HG03571 (cell line): ENCODE measurements around the gene OGDH.
"Not testable (repeated sequence)": the region's sequence is repeated elsewhere in the genome, so short reads cannot be mapped to it uniquely, and the experiment has no call there.

Source experiments
- ATAC-seq: cut with Tn5 transposase; IDR thresholded peaks from one replicate; pipeline ENCODE4 v1.9.1; 2021; ENCODE audit not compliant: unreplicated experiment

OGDH gene

DNA sequence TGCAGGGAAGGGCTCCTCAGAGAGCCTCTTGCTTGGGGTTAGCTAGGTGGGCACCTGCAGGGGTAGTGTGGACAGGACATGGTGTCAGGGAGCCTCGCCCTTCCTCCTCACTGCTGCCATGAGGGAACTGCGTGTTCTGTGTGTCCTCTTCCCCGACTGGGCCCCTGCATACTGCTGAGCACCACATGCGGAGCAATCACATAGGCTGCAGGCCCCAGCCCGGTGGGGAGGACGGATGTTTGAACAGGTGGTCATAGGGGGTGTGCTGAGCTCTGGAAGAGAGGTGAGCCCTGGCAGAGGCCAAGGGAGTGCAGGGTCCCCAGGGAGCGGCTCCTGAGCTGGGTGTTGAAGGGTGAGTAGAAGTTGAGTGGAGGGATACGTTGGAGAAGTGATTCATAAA lies 93.9 kb downstream of the OGDH start:
- no peak for ATAC-seq

DNA sequence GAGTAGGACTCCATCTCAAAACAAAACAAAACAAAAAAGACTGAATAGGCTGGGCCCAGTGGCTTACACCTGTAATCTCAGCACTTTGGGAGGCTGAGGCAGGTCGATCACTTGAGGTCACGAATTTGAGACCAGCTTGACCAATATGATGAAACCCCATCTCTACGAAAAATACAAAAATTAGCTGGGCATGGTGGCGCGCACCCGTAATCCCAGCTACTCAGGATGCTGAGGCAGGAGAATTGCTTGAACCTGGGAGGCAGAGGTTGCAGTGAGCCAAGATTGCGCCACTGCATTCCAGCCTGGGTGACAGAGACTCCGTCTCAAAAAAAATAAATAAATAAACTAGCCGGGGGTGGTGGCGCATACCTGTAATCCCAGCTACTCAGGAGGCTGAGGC lies 97.0 kb downstream of the OGDH start:
- not testable (repeated sequence) for ATAC-seq

DNA sequence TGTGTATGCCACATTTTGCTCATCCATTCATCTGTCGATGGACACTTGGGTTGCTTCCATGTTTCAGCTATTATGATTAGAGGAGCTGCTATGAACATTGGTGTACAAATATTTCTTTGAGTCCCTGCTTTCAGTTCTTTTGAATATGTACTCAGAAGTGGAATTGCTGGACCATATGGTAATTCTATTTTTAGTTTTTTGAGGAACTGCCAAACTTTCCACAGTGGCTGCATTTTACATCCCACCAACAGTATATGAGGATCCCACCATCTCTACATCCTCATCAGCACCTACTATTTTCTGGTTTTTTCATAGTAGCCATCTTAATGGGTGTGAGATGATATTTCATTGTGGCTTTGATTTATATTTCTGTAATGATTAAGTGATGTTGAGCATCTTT lies 97.5 kb downstream of the OGDH start:
- ATAC-seq: no peak

DNA sequence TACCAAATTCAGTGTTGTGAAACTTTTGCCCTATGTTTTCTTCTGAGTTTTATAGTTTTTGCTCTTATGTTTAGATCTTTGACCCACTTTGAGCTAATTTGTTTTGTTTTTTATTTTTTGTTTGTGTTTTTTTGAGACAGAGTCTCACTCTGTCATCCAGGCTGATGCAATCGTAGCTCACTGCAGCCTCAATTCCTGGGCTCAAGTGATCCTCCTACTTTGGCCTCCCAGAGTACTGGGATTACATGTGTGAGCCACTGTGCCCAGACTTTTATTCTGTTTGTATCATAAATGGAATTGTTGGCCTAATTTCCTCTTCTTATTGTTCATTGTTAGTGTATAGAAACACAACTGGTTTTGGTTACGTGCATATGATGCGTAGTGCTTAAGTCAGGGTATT lies 99.0 kb downstream of the OGDH start:
- no peak for ATAC-seq

DNA sequence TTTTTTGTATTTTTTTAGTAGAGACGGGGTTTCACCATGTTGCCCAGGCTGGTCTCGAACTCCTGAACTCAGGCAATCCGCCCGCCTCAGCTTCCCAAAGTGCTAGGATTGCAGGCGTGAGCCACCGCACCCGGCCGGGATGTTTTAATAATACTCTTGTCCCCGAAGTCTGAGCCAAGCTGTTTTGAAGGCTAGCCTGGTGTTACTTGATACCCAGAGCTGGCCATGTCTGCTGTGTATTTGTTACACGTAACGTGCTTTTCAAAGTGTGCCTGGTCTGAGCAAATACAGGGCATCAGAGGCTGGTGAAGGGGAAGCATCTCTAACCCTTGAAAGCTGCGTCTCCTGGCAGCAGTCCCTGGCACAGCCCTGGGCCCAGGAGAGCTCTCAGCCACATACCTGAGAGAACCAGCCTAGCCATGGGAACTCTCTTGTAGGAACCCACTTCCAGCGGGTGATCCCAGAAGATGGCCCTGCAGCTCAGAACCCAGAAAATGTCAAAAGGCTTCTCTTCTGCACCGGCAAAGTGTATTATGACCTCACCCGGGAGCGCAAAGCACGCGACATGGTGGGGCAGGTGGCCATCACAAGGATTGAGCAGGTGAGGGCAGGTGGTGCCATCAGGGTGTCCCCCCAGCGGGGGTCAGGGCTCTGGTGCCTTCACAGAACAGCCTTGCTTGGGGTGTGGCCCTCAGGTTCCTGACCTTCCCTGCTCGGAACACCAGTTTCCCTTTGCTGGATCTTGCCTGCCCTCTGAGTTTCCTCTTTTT lies 100.5 kb downstream of the OGDH start:
- ATAC-seq: no peak

GRCh38 chr7:44707558-44708230 lies 101.3 kb downstream of the OGDH start:
- ATAC-seq: no peak

DNA sequence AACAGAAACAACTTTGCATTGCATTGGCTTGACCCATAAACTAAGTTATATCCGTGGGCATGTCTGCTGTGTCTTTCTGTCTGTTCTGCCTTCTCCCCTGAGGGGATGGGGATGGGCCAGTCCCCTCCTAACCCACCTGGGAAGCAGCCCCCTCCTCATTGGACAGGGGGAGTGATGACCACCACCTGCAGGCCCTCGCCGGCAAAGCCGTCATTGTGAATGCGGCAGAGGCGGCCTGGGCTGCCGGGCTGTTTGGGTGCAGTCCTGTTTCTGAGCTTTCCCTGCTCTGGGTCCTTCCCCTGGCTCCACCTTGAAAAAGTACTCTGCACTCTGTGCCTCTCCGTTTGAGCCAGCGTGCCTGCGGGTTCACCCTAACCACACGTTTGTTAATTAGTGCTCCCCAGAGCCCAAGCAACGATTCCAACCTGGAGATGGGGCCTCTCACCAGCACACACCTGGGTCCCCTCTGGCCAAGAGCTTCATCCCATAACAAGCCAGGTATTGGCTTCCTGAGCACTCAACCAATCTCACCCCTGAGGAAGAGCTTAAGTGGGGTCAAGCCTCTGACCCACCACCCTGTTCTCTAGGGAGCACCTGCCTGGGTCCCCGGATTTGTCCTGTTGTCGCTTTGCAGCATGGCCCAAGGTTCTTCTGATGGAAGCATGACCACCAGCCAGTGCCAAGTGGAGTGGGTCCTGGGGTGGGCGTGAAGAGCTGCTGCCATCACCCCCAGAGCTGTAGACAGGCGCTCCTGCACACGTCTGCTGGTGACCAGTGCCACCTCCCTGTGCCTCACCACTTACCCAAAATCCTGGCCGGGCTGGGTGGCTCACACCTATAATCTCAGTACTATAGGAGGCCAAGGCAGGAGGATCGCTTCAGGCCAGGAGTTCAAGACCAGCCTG lies 102.8 kb downstream of the OGDH start:
- ATAC-seq: no peak

DNA sequence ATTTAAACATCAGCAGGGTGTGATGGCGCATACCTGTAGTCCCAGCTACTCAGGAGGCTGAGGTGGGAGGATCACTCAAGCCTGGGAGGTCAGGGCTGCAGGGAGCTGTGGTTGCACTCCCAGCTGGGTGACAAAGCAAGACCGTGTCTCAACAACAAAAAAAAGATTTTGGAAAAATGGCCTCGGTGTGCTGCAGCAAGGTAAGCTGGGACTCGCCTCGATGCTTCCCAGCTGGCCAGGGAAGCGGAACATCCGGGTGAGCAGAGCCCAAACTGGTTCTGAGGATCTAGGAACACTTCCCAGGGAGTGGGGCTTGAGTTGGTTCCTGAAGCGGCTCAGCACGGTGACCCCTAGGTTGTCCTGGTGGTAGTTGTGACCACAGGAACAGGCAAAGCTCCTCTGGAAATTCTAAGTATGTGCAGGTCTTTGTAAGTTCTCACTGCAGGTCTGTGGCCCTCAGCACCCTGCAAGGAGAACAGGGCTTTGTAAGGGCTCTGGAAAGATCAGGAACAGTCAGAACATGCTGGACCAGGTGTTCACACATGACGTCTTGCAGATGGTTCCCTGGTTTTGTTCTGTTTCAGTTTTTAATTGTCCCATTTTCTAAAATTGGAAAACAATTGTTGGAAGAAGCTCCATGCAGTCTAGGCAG lies 103.6 kb downstream of the OGDH start:
- ATAC-seq: no peak

DNA sequence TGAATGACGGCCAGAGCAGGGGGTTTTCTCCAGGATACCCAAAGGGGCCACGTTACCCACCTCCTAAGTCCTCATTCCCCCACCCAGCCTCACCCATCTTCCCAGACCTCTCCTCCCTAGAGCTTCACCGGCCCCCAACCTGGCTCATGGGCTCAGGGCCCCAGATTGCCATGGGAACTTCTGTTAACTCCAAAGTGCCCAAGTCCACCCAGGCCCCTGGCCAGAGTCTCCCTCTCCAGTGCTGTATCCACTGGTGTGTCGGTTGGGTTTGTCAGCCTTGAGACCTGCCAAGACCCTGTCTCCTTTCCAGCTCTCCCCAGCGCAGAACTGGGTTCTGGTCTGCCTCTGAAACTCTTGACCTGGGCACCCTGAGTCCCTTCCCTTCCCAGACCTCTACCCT lies 105.1 kb downstream of the OGDH start:
- no peak for ATAC-seq

- no peak for ATAC-seq
Measured at GRCh38 chr7:44712012-44712411, 105.6 kb downstream of the OGDH start.

GRCh38 chr7:44713141-44713540 lies 106.7 kb downstream of the OGDH start:
- ATAC-seq: no peak

- no peak for ATAC-seq
Measured at GRCh38 chr7:44713680-44714335, 107.4 kb downstream of the OGDH start.

- no peak for ATAC-seq
Measured at GRCh38 chr7:44716205-44716604, 109.8 kb downstream of the OGDH start.

DNA sequence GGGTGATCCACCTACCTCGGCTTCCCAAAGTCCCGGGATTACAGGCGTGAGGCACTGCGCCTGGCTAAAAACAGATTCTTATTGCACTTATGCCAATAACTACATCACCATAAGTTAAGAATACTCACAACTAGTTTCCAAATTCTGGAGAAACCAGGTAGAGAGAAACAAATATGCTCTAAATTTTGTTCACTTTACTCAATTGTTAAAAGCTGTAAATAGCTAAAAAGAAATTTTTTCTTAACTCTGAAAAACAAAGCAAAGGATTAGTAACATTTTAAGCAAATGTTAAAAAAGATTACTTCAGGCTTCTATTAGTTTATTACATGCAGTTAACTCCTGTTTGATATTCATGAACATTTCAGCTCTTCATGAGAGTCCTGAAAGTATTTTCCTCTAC lies 113.9 kb downstream of the OGDH start:
- no peak for ATAC-seq

DNA sequence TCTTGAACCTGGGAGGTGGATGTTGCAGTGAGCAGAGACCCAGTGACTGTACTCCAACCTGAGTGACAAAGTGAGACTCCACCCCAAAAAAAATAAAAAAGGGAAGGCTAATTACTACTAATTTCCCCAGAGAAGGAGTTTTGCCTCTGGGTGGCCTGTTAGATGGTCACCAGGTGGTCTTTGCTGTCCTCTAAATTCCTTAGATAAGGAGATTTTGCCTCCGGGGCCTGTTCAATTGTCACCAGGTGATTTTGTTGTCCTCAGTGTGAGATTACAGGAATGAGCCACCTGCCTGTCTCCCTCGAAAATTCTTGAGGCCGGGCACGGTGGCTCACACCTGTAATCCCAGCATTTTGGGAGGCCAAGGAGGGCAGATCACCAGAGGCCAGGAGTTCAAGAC lies 117.8 kb downstream of the OGDH start:
- ATAC-seq: no peak

GRCh38 chr7:44726250-44726649 lies 119.8 kb downstream of the OGDH start:
- ATAC-seq: not testable (repeated sequence)

GRCh38 chr7:44727158-44727936 lies 120.9 kb downstream of the OGDH start:
- ATAC-seq: no peak

DNA sequence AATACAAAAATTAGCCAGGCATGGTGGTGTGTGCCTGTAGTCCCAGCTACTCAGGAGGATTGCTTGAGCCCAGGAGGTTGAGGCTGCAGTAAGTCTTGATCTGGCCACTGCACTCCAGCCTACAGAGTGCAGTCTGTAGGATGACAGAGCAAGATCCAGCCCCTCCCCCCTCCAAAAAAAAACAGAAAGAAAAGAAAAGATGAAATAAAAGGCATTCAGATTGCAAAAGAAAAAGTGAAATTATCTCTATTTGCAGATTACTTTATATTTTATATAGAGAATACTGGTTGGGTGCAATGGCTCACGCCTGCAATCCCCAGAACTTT lies 121.5 kb downstream of the OGDH start:
- ATAC-seq: no peak

GRCh38 chr7:44729949-44730590 lies 123.6 kb downstream of the OGDH start:
- ATAC-seq: no peak

DNA sequence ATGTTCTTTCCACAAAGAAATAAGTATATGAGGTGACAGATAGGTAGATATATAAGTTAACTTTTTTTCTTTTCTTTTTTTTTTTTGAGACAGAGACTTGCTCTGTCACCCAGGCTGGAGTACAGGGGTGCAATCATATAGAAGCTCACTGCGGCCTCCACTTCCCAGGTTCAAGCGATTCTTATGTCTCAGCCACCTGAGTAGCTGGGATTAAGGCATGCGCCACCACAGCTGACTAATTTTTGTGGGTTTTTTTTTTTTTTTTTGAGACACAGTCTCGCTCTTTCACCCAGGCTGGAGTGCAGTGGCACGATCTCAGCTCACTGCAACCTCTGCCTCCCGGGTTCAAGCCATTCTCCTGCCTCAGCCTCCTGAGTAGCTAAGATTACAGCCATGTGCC lies 126.5 kb downstream of the OGDH start:
- not testable (repeated sequence) for ATAC-seq
